SU-DHL-6 (cell line): ENCODE measurements around the gene OTOGL.

Experiments used
- H2AFZ ChIP-seq: fragments of 200-600 bp; sonication (generic); 2 replicates; pipeline ENCODE4 v1.6.1; 2014; ENCODE audit warnings: low read depth, mild to moderate bottlenecking, moderate library complexity, mixed read lengths, antibody characterized with exemption, low read length; ENCODE audit not compliant: severe bottlenecking
- H3F3A ChIP-seq: fragments of 200-600 bp; shearing (Covaris generic); 2 replicates; pipeline ENCODE4 v1.6.0; 2016; ENCODE audit warnings: antibody characterized with exemption, mild to moderate bottlenecking; ENCODE audit not compliant: insufficient read depth
- H3K27ac ChIP-seq: fragments of 200-600 bp; sonication (generic); 2 replicates; pipeline ENCODE4 v1.5.1; 2016; ENCODE audit warnings: low read depth, mild to moderate bottlenecking, low read length, moderate library complexity, mixed read lengths
- H3K27me3 ChIP-seq: fragments of 200-600 bp; sonication (generic), shearing (Covaris generic); 2 replicates; pipeline ENCODE4 v1.6.0; 2014; ENCODE audit warnings: mild to moderate bottlenecking, low read length
- H3K36me3 ChIP-seq: fragments of 200-600 bp; sonication (generic); 2 replicates; pipeline ENCODE4 v1.6.1; 2014; ENCODE audit warnings: mild to moderate bottlenecking, low read length, mixed read lengths
- H3K4me2 ChIP-seq: fragments of 300-600, 200-600 bp; shearing (Covaris generic), sonication (generic); 2 replicates; pipeline ENCODE4 v1.6.0; 2014; ENCODE audit warnings: low read length, low read depth, mild to moderate bottlenecking; ENCODE audit not compliant: poor library complexity, severe bottlenecking
- H3K4me3 ChIP-seq: fragments of 200-600 bp; sonication (generic); 2 replicates; pipeline ENCODE4 v1.5.1; 2014; ENCODE audit warnings: antibody characterized with exemption, low read length, mild to moderate bottlenecking, mixed read lengths; ENCODE audit not compliant: insufficient read depth, poor library complexity, severe bottlenecking
- H3K79me2 ChIP-seq: fragments of 200-600 bp; sonication (generic); 2 replicates; pipeline ENCODE4 v1.6.1; 2014; ENCODE audit warnings: mild to moderate bottlenecking, low read length, moderate library complexity; ENCODE audit not compliant: insufficient read depth
- H3K9ac ChIP-seq: fragments of 200-600 bp; sonication (generic); 2 replicates; pipeline ENCODE4 v1.7.0; 2014; ENCODE audit warnings: mild to moderate bottlenecking, low read length
- H3K9me2 ChIP-seq: fragments of 200-600 bp; sonication (generic); replicated peaks from 2 replicates; pipeline ENCODE4 v1.6.1; 2014; ENCODE audit warnings: low read length; ENCODE audit not compliant: insufficient read depth
- H3K9me3 ChIP-seq: fragments of 200-600 bp; sonication (generic); 2 replicates; pipeline ENCODE4 v1.6.1; 2014; ENCODE audit warnings: low read length, mixed read lengths; ENCODE audit not compliant: insufficient read depth
- H4K20me1 ChIP-seq: fragments of 200-600 bp; sonication (generic); 2 replicates; pipeline ENCODE4 v1.6.1; 2014; ENCODE audit warnings: low read depth, mild to moderate bottlenecking, antibody characterized with exemption, low read length, moderate library complexity, mixed read lengths
- EZH2phosphoT487 ChIP-seq: fragments of 200-600 bp; sonication (generic), shearing (Covaris generic); conservative IDR thresholded peaks from 2 replicates; pipeline ENCODE4 v1.6.1; 2018; ENCODE audit warnings: mild to moderate bottlenecking, antibody characterized with exemption, low read length, moderate library complexity, mixed read lengths
- TF ChIP-seq, protein P1 (sequence below): fragments of 200-600 bp; sonication (generic); IDR thresholded peaks from one replicate; pipeline ENCODE4 v1.5.1; 2017; ENCODE audit warnings: antibody characterized with exemption, mild to moderate bottlenecking, low read length, moderate library complexity; ENCODE audit not compliant: insufficient read depth, poor library complexity, severe bottlenecking

OTOGL gene

DNA sequence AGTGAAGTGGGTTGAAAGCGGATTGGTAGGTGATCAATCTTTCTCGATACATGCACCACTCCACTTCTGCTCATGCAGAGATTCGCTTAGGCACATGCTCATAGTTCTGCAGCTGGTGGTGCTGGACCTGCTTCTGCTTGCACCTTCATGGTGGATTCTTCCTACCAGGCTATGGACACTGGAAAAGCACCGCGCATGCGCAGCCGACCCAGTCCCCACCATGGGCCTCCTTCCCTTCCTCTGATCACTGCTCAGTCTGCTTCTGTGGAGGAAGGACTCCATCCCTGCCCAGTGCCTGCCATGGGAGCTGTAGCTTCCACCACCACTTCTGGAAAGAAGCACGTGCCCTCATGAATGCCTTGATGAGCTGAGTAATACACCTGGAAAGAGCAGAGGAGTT lies 282.9 kb downstream of the OTOGL start:
- no peak overlapping the region for H3K9ac ChIP-seq

GRCh38 chr12:80400571-80400991 lies 301.2 kb downstream of the OTOGL start:
- Histone ChIP-seq H3K79me2 (no peaks in the 10 kb centered on the region), H3K27me3 (no peaks in the 10 kb centered on the region), H3K36me3 (no peaks in the 10 kb centered on the region), H3K9ac (no peak overlapping the region), H3K4me2 (no peak overlapping the region), H3K27ac (no peak overlapping the region), H3F3A (no peaks in the 10 kb centered on the region), H3K9me3 (0 out of 2 replicates have a peak, but pooled peaks cover 3% of the 10 kb centered on the region), H4K20me1 (no peaks in the 10 kb centered on the region), H2AFZ (no peak overlapping the region), H3K9me2 (no peaks in the 10 kb centered on the region), H3K4me3 (no peak overlapping the region)
- TF ChIP-seq, protein P1, sequence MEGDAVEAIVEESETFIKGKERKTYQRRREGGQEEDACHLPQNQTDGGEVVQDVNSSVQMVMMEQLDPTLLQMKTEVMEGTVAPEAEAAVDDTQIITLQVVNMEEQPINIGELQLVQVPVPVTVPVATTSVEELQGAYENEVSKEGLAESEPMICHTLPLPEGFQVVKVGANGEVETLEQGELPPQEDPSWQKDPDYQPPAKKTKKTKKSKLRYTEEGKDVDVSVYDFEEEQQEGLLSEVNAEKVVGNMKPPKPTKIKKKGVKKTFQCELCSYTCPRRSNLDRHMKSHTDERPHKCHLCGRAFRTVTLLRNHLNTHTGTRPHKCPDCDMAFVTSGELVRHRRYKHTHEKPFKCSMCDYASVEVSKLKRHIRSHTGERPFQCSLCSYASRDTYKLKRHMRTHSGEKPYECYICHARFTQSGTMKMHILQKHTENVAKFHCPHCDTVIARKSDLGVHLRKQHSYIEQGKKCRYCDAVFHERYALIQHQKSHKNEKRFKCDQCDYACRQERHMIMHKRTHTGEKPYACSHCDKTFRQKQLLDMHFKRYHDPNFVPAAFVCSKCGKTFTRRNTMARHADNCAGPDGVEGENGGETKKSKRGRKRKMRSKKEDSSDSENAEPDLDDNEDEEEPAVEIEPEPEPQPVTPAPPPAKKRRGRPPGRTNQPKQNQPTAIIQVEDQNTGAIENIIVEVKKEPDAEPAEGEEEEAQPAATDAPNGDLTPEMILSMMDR: no peak
- no peak for TF ChIP-seq EZH2phosphoT487

More for the DNA sequence above, 282.9 kb downstream of the OTOGL start:
- no peak for TF ChIP-seq EZH2phosphoT487
- TF ChIP-seq, protein P1: no peak
- H3K4me2 ChIP-seq: no peak overlapping the region
- H3K27me3 ChIP-seq: no peaks in the 10 kb centered on the region
- no peaks in the 10 kb centered on the region for H3K79me2 ChIP-seq
- no peak overlapping the region for H3K4me3 ChIP-seq
- H4K20me1 ChIP-seq: no peaks in the 10 kb centered on the region
- H3K9me3 ChIP-seq: no peaks in the 10 kb centered on the region
- no peaks in the 10 kb centered on the region for H3K9me2 ChIP-seq
- H3F3A ChIP-seq: no peaks in the 10 kb centered on the region
- no peaks in the 10 kb centered on the region for H3K36me3 ChIP-seq
- no peak overlapping the region for H3K27ac ChIP-seq
- H2AFZ ChIP-seq: no peak overlapping the region

DNA sequence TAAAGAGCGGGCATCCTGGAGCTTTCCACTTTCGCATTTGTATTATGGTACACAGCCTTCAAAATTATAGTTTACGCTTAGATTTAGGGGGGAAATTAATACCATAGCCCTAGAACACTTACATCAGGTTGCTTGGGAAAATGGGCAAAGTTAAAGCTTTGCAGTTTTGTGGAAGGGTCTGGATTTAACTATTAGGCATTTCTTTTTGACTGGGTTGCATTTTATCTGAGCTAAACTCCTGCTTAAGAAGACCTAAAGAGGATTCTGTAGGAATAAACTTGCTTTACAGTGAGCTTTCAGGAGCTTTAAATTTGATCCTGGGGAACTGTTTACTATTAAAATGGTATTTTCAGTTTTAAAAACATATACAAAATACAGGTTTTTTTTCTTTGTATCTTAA lies 301.9 kb downstream of the OTOGL start:
- no peak overlapping the region for H3K27ac ChIP-seq
- H4K20me1 ChIP-seq: no peaks in the 10 kb centered on the region
- H3K79me2 ChIP-seq: no peaks in the 10 kb centered on the region
- H2AFZ ChIP-seq: no peak overlapping the region
- no peak overlapping the region for H3K9ac ChIP-seq
- no peaks in the 10 kb centered on the region for H3K36me3 ChIP-seq
- TF ChIP-seq, protein P1: no peak
- no peak for TF ChIP-seq EZH2phosphoT487
- H3K9me2 ChIP-seq: no peaks in the 10 kb centered on the region
- no peaks in the 10 kb centered on the region for H3F3A ChIP-seq
- H3K9me3 ChIP-seq: 0 out of 2 replicates have a peak, but pooled peaks cover 3% of the 10 kb centered on the region
- no peak overlapping the region for H3K4me2 ChIP-seq
- no peaks in the 10 kb centered on the region for H3K27me3 ChIP-seq
- H3K4me3 ChIP-seq: no peak overlapping the region
